ENCODE measurements around the gene BID.

The BID gene

DNA sequence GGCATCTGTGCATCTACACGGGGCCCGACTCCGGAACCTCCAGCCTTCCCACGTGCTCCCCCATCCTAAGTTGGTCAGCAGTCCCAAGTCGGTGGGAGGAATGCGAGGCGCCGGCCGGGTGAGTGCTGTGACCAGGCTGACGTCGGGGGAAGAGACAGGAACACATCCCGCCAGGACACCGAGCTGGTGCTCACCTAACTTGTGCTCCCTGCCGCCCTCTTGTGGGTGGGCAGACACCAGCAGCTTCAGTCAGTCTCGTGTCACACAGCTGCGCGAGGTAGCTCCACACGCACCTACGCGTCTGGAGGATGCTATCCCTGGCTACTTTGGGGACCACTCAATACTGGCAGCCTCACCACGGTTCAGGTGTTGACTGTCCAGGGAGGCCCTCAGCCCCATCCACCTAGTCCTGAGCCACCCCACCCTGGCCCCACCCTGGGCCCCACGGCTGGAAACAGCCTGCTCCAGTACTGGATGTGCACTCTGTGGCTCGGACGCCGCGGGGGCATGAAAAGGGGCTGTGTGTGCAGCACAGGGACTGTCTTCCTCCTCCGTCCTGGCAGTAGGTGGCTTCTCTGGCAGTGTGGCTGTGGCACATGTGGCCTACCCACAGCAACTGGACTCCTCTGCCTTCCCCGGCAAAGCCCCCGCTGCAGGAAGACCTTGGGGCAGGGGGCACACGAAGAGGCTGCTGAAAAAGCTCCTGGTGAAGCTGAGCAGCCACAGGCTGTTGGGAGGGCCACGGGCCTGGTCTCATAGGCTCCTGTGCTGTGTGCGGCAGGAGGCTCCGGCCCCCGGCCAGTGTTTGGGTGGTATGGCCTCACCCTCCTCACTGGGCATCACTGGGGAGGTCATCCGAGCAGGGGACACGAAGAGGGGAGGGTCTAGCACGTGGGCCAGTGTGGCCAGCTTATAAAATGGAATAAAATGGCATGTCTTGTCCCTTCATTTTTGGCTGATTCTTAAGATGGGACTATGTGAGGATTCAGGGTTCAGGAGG, 11.2 kb upstream of the BID start:
- in situ Hi-C loops (cut with MboI; ENCODE audit: low sequenced_read_pairs), result no loop called here

DNA sequence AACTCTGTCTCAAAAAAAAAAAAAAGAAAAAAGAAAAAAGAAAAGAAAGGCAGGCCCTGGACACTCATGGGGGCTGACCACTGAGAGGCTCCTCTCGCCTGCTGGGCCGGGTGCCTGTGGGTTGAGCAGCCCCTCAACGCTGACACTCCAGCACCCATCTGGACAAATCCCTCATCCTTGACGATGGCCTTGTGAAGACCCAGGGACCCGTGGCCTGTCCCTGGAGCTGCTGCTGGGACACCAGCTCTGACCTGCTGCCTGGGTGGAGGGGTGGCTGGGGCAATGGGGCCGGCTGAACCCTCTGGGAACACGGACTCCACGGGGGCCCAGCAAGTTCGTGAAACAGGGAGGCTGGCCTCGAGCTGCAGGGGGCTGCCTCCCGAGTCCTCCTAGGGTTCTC, 10.5 kb upstream of the BID start:
- in situ Hi-C loops (cut with MboI; ENCODE audit: low sequenced_read_pairs), result no loop called here

DNA sequence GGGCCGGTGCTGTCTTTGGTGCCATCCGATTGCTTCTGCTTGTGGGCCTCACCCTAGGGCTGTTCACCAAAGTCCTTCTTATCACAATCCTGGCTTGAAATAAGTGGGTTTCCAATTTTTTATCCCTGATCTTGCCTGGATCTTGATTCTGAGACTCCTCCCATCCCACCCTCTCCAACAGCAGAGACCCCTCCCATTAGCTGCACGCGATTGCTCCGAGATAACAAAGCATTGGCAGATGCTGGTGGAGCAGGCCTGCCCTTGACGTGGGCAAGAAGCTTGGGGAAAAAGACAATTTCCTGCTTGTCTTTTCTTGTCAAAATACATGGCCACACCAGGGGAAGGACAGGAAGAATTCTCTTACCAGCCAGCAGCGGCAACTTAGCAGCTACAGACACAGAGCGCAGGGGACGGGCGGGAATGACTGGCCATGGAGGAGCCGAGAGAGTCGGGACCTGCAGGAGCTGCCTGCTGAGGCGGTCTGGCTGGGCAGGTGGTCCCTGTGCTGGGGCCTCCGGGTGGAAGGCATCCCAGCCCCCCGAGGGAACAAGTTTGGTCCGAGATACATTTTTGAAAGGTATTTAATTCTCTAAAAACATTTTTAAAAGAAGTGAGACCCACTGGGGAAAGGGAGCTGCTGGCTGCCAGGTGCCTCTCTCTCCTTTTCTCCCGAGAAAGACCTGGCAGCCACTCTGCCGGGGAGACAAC, 9.7 kb upstream of the BID start:
- in situ Hi-C loops (cut with MboI; ENCODE audit: low sequenced_read_pairs), result no loop called here

DNA sequence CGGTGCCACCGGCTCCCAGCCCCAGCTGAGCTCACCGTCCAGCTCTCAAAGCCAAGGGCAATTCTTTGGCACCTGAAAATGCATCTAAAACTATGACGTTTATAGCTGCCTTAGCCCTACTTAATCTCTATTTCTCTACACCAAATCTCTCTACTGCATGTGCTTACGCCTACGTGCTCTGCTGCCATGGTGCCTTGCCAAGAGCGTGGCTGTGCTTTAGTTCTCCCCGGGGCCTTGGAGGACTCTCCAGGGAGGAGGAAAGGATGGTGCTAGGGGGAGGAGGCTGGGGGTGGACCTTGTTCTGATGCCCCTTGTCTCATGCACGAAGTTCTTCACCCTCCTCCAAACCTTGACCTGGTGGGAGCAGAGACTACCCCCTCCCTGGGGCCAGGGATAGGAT, 9.0 kb upstream of the BID start:
- in situ Hi-C loops (cut with MboI; ENCODE audit: low sequenced_read_pairs), result no loop called here

DNA sequence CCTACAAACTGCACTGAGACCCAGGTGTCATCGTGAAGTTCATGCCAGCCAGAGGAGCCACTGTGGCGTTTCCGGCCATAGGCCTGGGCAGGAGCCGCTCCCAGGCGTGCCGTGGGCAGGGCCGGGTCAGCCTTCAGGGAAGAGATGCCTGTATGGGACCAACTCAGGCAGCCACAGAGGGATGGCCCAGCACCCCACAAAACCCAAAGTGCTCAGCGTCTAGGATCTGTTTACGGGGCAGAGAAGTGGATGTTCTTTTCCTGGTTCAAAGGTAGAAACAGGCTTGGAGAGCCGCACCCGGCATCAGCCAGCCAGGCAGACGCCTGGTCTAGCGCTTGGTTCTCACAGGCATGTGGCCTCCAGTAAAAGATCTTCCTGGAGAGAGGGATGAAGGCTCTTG, 8.4 kb upstream of the BID start:
- in situ Hi-C loops (cut with MboI; ENCODE audit: low sequenced_read_pairs), result no loop called here

DNA sequence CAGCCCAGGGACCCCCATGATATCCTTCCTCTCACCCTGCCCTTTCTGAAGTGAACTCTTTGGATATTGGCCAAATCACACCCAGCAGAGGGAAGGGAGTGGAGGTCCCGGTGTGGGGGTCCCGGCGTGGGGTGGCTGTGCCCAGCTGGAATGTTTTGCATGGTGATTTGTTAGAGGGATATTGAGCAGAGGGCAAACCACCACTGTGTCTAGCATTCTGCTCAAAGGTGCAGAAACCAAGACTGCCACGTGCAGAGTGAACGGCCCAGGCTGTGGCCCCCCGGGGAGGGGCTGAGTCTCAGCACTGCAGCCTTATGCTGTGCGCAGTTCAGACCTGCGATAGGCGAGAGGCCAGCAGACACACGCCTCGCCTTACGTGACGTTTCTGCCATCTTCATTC, 7.9 kb upstream of the BID start:
- in situ Hi-C loops (cut with MboI; ENCODE audit: low sequenced_read_pairs), result no loop called here

DNA sequence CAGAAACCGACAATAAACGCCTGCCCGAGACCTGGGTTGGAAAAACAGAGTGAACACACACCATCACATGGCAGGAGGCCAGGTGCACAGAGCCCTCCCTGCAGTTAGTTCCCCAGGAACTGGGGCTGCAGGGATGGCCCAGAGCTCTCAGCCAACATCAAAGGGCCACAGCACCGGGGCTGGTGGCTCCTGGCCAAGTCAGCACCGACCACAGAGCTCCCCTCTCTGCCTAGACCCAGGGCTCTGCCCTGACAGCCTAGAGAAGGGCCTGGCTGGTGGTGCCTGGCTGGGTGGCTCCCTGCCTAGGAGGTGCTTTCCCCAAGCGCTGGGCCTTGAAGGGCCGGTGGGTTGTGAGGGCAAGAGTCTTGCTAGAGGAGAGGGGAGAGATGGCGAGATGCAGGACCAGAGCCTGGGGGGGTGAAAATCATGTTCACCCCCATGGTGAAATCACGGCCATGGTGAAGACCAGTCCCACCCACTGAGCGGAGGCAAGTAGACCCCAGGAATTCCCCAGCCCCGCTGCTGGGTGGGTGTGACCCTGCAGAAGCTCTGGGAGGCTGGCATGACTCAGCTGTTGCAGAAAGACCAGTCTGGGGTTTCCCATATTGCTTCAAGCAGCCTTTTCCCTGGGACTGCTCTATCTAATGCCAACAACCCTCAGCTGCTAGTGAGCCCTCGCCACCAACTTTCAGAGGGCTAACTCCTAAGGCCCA, 7.2 kb upstream of the BID start:
- in situ Hi-C loops (cut with MboI; ENCODE audit: low sequenced_read_pairs), result no loop called here

DNA sequence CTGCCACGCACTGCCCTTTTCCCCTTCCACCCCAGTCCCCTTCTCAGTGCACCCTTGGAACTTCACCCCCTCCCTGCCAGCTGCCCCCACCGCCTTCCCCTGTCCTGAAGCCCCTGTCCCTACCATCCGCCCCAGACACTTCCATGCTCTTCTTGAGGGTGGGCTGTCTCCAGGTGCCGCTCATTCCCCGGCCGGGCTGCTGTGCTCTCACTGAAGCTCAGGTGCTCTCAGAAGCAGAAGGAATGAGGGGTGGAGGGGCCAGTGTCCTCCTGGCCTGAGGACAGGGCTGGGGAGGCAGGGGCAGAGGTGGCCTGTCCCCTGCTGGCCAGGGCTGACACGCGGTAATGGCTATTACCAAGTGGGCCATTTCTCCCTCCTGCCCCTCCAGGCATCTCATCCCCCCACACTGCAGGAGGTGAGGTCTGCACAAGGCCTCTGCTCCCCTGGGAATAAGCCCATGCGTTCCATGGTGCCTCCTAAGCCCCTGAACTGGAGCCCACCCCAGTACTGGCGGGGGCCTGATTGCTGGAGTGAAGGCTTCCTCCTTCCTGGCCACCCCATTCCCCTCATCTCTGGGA, 6.6 kb upstream of the BID start:
- in situ Hi-C loops (cut with MboI; ENCODE audit: low sequenced_read_pairs), result no loop called here

DNA sequence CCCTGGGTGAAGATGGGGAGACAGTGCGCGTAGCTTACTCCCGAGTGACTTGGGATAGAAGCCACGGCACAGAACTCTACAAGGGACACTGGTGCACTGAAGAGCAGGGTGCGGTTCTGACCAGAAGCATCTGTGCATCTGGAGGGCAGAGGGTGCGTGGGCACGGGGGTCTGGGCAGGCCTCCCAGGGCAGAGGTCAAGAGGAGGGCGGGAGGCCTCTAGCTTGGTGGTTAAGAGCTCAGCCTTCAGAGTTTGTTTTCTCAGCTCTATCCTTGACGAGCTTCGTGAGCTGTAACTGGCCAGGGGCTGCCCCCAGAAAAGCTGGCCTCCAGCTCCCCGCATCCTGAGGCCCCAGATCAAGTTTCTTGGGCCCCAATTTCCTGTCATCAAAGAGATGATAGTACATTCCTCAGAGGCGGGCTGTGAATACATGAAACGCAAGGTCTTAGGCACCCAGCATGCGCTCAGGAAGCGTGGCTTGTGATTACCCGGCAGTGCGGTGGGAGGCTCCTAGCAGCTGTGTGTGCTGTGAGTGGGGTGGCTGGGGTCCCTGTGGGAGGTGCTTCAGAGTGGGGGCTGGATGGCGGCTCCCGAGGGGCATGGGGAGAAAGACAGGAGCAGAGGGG, 6.0 kb upstream of the BID start:
- in situ Hi-C loops (cut with MboI; ENCODE audit: low sequenced_read_pairs), result no loop called here

DNA sequence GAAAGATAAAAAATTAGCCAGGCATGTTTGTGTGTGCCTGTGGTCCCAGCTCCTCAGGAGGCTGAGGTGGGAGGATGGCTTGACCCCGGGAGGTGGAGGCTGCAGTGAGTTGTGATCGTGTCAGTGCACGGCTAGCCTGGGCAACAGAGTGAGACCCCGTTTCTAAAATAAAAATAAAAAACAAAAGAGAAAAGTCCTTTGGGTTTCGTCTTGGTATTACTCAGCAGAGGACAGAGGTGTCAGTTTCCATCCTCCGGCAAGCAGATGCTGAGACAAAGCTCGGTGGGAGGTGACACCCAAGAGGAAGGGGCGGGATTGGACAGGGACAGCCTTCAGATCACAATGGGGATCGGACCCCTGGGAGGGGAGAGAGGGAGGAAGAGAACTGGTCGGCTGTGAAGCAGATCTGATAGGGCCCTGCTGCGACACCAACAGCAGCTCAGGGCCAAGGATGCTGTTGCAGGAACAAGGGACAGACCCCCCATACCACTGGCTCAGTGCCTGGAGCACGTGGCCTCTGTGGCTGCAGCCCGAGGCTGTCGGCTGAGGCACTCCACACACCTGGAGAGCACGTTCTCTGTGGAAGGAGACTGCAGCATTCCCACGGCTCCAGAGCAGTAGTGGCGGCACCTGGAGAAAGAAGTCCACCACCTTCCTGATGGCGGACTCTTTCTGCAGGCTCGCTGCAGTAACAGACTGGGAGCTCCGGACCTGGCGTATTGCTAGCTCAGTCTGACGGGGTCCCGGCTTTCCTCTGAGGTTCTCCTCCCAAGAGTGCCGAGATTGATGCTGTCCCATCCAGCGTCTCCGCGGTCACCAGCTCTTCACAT, 5.2 kb upstream of the BID start:
- in situ Hi-C loops (cut with MboI; ENCODE audit: low sequenced_read_pairs), result loop anchor here (10.0 kb wide), 2 partner anchors 55 to 145 kb away; partner anchors contain the start of gene BCL2L13

DNA sequence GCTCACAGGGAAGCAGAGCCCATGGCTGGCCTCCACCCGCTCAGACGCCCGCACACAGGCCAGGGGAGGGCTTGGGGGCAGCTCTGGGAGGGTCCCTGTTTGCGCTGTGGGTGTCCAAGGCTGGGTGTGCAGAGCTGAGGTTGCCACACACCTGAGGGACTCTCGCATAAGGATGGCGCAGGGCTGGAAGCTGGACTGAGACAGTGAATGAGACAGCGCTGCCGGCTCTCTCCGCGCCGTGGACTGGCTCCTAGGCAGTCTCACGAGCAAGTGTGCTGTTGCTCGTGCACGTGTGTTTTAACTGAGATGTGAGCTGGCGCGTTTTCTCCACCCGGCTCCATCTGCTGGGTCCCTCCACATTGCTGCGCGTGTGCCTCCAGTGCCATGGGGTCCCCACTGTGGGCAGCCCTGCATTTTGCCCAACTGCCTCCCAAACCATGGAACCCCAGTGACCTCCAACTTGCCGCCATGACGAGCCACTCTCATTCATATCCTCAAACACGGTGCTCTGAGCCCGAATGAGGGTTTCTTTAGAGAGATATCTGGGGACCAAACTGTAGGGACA, 4.2 kb upstream of the BID start:
- in situ Hi-C loops (cut with MboI; ENCODE audit: low sequenced_read_pairs), result loop anchor here (10.0 kb wide), 2 partner anchors 56 to 144 kb away; partner anchors contain the start of gene BCL2L13

DNA sequence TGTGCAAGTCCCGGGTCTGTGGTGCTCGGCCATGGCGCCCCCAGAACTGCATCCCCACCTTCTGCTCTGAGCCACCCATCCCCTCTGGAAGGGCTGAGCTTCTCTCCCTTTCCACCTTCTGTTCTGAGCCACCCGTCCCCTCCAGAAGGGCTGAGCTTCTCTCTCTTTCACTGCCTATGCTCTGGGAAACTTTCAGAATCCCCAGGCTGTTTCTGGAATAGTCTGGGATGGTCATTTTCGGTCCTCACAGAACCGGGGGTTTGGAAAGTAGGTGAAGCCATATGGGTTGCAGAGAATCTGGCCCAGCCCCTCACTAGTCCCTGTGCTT, 3.4 kb upstream of the BID start:
- in situ Hi-C loops (cut with MboI; ENCODE audit: low sequenced_read_pairs), result loop anchor here (10.0 kb wide), 2 partner anchors 57 to 143 kb away; partner anchors contain the start of gene BCL2L13

DNA sequence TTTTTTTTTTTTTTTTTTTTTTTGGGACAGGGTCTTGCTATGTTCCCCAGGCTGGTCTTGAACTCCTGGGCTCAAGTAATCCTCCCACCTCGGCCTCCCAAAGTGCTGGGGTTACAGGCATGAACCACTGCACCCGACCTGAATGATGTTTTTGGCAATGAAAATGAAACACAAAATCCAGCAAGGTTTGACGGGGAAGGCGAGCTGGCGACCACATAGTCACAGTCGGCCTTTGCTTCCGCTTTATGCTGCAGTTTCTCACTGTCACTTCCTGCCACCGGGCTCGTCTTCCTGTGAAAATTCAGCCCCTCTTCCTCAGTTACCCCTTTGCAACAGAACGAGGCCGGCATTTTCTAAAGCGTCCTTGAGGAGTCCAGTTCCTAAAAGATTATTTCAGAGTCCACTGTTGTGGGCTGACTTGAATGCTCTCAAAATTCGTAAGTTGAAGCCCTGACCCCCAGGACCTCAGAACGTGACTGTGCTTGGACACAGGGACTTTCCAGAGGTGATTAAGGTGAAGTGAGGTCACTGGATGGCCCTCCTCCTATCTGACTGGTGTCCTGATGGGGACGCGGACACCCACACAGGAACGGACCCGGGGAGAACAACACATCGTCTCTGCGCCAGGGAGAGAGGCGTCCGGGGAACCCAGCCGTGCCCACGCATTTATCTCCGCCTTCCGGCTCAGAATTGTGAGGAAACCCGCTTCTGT, 2.9 kb upstream of the BID start:
- in situ Hi-C loops (cut with MboI; ENCODE audit: low sequenced_read_pairs), result loop anchor here (10.0 kb wide), 2 partner anchors 58 to 142 kb away; partner anchors contain the start of gene BCL2L13

DNA sequence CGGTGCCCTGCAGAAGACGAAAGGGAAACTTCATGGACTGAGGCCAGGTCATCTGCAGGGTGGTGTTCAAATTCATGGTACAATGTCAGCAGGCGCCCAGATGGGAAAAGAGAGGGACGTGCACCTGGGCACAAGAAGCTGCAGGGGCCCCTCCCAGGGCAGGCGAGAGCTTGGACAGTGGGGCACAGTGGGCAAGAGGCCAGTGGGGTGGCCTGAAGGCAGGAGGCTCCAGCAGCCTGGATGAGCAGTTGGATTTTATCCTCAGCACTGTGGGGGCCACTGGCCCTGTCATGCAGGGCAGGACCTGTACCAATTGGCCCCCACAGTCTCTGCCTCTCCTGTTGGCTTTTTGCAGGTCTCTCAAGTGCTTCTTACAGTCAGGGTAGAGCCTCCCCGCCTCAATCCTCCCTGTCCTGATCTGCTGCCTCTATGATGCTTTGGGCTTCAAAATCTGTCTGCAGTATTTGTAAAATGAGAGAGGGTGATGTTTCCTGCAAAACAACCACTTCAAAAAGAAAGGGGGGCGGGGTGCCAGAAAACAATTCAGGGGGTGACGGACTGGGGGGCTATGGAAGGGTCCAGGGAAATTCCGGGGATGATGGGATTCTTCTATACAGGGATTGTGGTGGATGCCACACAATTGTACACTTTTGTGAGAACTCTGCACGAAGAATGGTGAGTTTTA, 1.7 kb upstream of the BID start:
- in situ Hi-C loops (cut with MboI; ENCODE audit: low sequenced_read_pairs), result loop anchor here (10.0 kb wide), 2 partner anchors 59 to 141 kb away; partner anchors contain the start of gene BCL2L13

DNA sequence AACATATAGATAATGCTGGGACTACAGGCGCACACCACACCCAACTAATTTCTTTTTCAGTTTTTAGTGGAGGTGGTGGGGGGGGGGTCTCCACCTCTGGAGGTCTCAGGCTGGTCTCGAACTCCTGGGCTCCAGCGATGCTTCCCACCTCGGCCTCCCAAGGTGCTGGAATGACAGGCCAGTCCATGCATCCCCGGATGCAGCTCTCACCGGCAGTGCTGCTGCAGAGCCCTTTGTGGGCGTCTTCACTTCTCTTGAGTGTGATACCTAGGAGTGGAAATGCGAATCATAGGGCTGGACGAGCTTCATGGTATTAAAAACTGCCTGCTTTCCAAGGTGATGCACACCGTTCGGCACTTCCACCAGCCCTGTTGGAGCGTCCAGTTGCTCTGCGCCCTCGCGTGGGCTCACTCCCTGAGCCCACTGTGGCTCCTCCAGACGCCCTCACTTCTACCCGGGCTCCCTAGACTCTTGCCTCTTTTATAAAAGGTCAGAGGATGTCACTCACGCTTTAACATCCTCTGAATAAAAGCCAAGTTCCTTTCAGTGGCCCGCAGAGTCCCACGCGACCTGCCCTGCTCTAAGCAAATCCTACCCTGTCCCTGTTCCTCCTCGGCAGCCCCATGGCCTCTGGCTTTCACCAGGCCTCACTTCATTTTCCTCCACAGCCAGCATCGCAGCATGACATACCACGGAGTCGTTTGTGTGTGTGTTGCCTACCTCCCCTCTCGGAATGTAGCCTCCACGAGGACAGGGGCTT, 837 bp upstream of the BID start:
- in situ Hi-C loops (cut with MboI; ENCODE audit: low sequenced_read_pairs), result loop anchor here (10.0 kb wide), 2 partner anchors 60 to 140 kb away; partner anchors contain the start of gene BCL2L13

DNA sequence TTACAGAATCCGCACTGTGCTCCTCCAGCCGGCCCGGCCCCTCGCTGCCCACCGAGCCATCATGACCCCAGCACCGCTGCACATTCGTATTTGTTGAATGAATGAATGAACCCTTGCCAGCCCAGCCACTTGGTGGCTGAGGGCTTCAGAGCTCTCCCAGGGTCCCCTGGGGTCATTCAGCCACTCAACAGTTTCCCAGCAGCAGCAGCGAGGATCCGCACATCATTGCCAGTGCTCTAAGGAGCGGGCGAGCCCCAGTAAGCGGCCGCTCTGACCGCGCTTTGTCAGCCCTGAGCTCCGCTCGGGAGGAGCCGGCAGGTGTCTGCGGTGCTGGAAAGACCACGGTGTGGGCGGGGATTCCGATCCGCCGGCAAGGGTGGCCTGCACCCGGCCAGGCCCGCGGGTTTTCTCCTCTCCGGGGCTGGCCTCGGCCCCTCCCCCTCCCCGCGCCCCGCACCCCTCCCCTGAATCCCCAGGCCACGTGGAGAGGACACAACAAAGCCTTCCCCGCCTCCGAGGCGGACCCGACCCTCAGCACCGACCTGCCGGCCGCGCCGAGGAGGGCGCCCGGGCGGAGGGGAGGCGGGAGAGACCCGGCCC, 563 bp downstream of the BID start:
- in situ Hi-C loops (cut with MboI; ENCODE audit: low sequenced_read_pairs), result loop anchor here (10.0 kb wide), 2 partner anchors 61 to 139 kb away; partner anchors contain the start of gene BCL2L13
